HG02884 (cell line): Measurements from ENCODE around the gene ZNF579.
"Not testable (repeated sequence)": the region's sequence is repeated elsewhere in the genome, so short reads cannot be mapped to it uniquely, and the experiment has no call there.

ENCODE experiments used
- ATAC-seq: cut with Tn5 transposase; IDR thresholded peaks from one replicate; pipeline ENCODE4 v1.9.1; 2021; ENCODE audit warnings: mild to moderate bottlenecking, moderate library complexity; ENCODE audit not compliant: unreplicated experiment

ZNF579 gene

GRCh38 chr19:55573929-55574328 lies 6.7 kb downstream of the ZNF579 start:
- not testable (repeated sequence) for ATAC-seq

GRCh38 chr19:55569477-55569876 lies 11.2 kb downstream of the ZNF579 start:
- ATAC-seq: not testable (repeated sequence)

GRCh38 chr19:55567708-55568328 lies 12.8 kb downstream of the ZNF579 start:
- no peak for ATAC-seq

- no peak for ATAC-seq
Observed at GRCh38 chr19:55566823-55567222, 13.8 kb downstream of the ZNF579 start.

GRCh38 chr19:55563261-55563690 lies 17.4 kb downstream of the ZNF579 start:
- ATAC-seq: no peak

- no peak for ATAC-seq
Observed at GRCh38 chr19:55559684-55560083, 21.0 kb downstream of the ZNF579 start.

GRCh38 chr19:55554741-55555152 lies 25.9 kb downstream of the ZNF579 start:
- no peak for ATAC-seq

- ATAC-seq: no peak
Observed at GRCh38 chr19:55554302-55554701, 26.3 kb downstream of the ZNF579 start.

- no peak for ATAC-seq
Observed at GRCh38 chr19:55553217-55554182, 27.1 kb downstream of the ZNF579 start.

- ATAC-seq: no peak
Observed at GRCh38 chr19:55552620-55553019, 28.0 kb downstream of the ZNF579 start.

GRCh38 chr19:55552206-55552605 lies 28.4 kb downstream of the ZNF579 start:
- no peak for ATAC-seq

GRCh38 chr19:55550321-55550650 lies 30.4 kb downstream of the ZNF579 start:
- ATAC-seq: no peak

- no peak for ATAC-seq
Observed at GRCh38 chr19:55549500-55550320, 30.9 kb downstream of the ZNF579 start.

- no peak for ATAC-seq
Observed at GRCh38 chr19:55546822-55547614, 33.6 kb downstream of the ZNF579 start.

GRCh38 chr19:55546011-55546410 lies 34.6 kb downstream of the ZNF579 start:
- no peak for ATAC-seq

- ATAC-seq: no peak
Observed at GRCh38 chr19:55545443-55545842, 35.2 kb downstream of the ZNF579 start, which contains the start of gene SBK3. Gene SBK3 (minus strand): TSS chr19:55545543. CDS start chr19:55545543, 0 bp downstream.

- no peak for ATAC-seq
Observed at GRCh38 chr19:55544776-55545439, 35.7 kb downstream of the ZNF579 start.

GRCh38 chr19:55544014-55544413 lies 36.6 kb downstream of the ZNF579 start:
- ATAC-seq: no peak

- no peak for ATAC-seq
Observed at GRCh38 chr19:55543567-55543966, 37.1 kb downstream of the ZNF579 start.
